ENCODE results near the gene REG4. TPM values are rescaled to one million over a fixed set of nuclear protein-coding genes. Genes with fewer than 3 reads are reported as not detected.

The REG4 gene
- total and polyA plus RNA-seq, 10 of the 15 experiments (the other 5 are each of a cell fraction or from before 2014, with no cell fraction given) = not detected

GRCh38 chr1:119748040-119748439 is 63.2 kb downstream of the REG4 start (continued):
- TF ChIP-seq ZNF687 (IDR thresholded peaks at IDR 0.05) = no peak
- no peak for TF ChIP-seq SIN3A (IDR thresholded peaks at IDR 0.05; ENCODE audit: low read depth, low read length)
- no peak for TF ChIP-seq BCL3 (IDR thresholded peaks at IDR 0.05; ENCODE audit: borderline replicate concordance, insufficient read depth, low read depth, low read length, poor library complexity, severe bottlenecking)
- no peak for TF ChIP-seq RAD51 (IDR thresholded peaks at IDR 0.05)
- TF ChIP-seq CBX5 (IDR thresholded peaks at IDR 0.05; ENCODE audit: low read depth) = no peak
- TF ChIP-seq LARP7 (IDR thresholded peaks at IDR 0.05) = no peak
- no peak for TF ChIP-seq CHD2 (IDR thresholded peaks at IDR 0.05; ENCODE audit: borderline replicate concordance, low read depth, low read length)

GRCh38 chr1:119747451-119747850 is 63.8 kb downstream of the REG4 start:
- H3K4me3 ChIP-seq = no peak overlapping the region
- no peak overlapping the region for H3K4me2 ChIP-seq (ENCODE audit: control insufficient read depth, insufficient read depth)
- no peak overlapping the region for H2AFZ ChIP-seq (ENCODE audit: control insufficient read depth, low read depth, low read length)
- RAD21 ChIA-PET (ENCODE audit: unreplicated experiment) = no interaction called here
- H3K79me2 ChIP-seq (ENCODE audit: control insufficient read depth, insufficient read depth, low read length) = no peaks in the 10 kb centered on the region
- SMC1A ChIA-PET (ENCODE audit: uncharacterized antibody, unreplicated experiment) = no interaction called here
- peaks cover 0 to 2% of the 10 kb centered on the region in 2 experiments; a peak in 2 of 4 replicates for H3K27me3 ChIP-seq (replicated peaks in 1 of 2; ENCODE audit: control insufficient read depth in 2 of 2, insufficient read depth in 2 of 2, low read length in 1 of 2)
- no peaks in the 10 kb centered on the region for H3K4me1 ChIP-seq (ENCODE audit: control insufficient read depth, insufficient read depth, low read length)
- H3K27ac ChIP-seq (ENCODE audit: control insufficient read depth, insufficient read depth) = no peak overlapping the region
- ATAC-seq = no peak
- H3K9ac ChIP-seq (ENCODE audit: control insufficient read depth, insufficient read depth, low read length) = no peak overlapping the region
- no peak for DNase-seq (ENCODE audit: low read depth, low spot score)
- whole genome bisulfite sequencing (ENCODE audit: insufficient coverage, insufficient replicate concordance, low lambda C conversion rate, missing lambda C conversion rate) = 70% methylated on average over 2 of the region's 3 CpGs
- no peaks in the 10 kb centered on the region for H4K20me1 ChIP-seq (ENCODE audit: control insufficient read depth, insufficient read depth)
- H3K36me3 ChIP-seq (ENCODE audit: control insufficient read depth in 2 of 2, insufficient read depth in 2 of 2, low read length in 1 of 2) = no peaks in the 10 kb centered on the region
- BruUV-seq (replicated peaks) = no TSS peak
- no peaks in the 10 kb centered on the region for H3K9me3 ChIP-seq (replicated peaks; ENCODE audit: control insufficient read depth, insufficient read depth, low read length)
- in situ Hi-C loops (cut with MboI) = no loop called here
- FAIRE-seq = no peak
- CTCF ChIA-PET = interaction anchor here (0.9 kb wide), 1 partner anchor 136 kb away, joined by 3 read pairs; no protein-coding TSS in a partner anchor
- POLR2A ChIA-PET = no interaction called here
- TF ChIP-seq CEBPB (IDR thresholded peaks at IDR 0.05; ENCODE audit: borderline replicate concordance in 1 of 2, low read depth in 2 of 2, low read length in 2 of 2) = no peak
- TF ChIP-seq RUNX3 (IDR thresholded peaks at IDR 0.05; ENCODE audit: low read length) = no peak
- no peak for TF ChIP-seq ZBTB40 (IDR thresholded peaks at IDR 0.05; ENCODE audit: borderline replicate concordance)
- TF ChIP-seq FOXK2 (IDR thresholded peaks at IDR 0.05) = no peak
- no peak for TF ChIP-seq PML (IDR thresholded peaks at IDR 0.05; ENCODE audit: low read length)
- TF ChIP-seq SMAD1 (IDR thresholded peaks at IDR 0.05; ENCODE audit: low read depth, partially characterized antibody) = no peak
- TF ChIP-seq IKZF2 (IDR thresholded peaks at IDR 0.05) = no peak
- intact Hi-C loops (cut with micrococcal nuclease; ENCODE audit: unreplicated experiment) = no loop called here

All from GM12878 (cell line).